ENCODE data around the gene RHOJ.

DNA sequence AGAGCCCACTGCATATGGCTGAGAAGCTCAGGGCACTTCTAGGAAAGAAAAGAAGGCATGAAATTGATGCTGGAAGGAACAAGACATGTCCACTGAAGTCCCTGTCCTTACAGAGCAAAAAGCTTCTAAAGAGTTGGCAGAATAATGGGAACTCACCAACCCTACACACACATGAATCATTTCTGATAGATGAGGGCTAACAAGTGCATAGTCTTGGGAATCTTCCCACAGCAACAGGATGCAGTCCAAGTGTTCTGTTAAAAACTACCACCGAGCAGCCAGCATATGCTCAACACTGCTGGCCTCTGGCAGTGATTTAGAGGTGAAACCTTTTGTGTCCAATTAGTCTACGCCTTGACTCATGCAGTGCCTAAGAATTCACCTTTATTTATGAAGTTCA lies 44.8 kb downstream of the RHOJ start:
- TF ChIP-seq POLR2AphosphoS5 (IDR thresholded peaks at IDR 0.05) (no peak), MXI1 (conservative IDR thresholded peaks at IDR 0.05; ENCODE audit: poor library complexity, severe bottlenecking) (no peak), EZH2 (IDR thresholded peaks at IDR 0.05; ENCODE audit: borderline replicate concordance, insufficient read depth, low read length, poor library complexity, severe bottlenecking) (no peak)
- TF ChIP-seq, protein P1, sequence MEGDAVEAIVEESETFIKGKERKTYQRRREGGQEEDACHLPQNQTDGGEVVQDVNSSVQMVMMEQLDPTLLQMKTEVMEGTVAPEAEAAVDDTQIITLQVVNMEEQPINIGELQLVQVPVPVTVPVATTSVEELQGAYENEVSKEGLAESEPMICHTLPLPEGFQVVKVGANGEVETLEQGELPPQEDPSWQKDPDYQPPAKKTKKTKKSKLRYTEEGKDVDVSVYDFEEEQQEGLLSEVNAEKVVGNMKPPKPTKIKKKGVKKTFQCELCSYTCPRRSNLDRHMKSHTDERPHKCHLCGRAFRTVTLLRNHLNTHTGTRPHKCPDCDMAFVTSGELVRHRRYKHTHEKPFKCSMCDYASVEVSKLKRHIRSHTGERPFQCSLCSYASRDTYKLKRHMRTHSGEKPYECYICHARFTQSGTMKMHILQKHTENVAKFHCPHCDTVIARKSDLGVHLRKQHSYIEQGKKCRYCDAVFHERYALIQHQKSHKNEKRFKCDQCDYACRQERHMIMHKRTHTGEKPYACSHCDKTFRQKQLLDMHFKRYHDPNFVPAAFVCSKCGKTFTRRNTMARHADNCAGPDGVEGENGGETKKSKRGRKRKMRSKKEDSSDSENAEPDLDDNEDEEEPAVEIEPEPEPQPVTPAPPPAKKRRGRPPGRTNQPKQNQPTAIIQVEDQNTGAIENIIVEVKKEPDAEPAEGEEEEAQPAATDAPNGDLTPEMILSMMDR (IDR thresholded peaks at IDR 0.05; ENCODE audit: poor library complexity, severe bottlenecking), result no peak
